ENCODE results near the gene CRIP3. TPM values are rescaled to one million over a fixed set of nuclear protein-coding genes. Genes with fewer than 3 reads are reported as not detected.

CRIP3 gene
- total and polyA plus RNA-seq, 9 donors, result 0.80 to 2.6 (median 1.7) TPM

GRCh38 chr6:43302126-43302525, 6.5 kb downstream of the CRIP3 start:
- H3K9me3 ChIP-seq, result no peaks in the 10 kb centered on the region
- H3K36me3 ChIP-seq, result no peaks in the 10 kb centered on the region
- TF ChIP-seq CTCF (IDR thresholded peaks at IDR 0.05) (no peak), POLR2A (IDR thresholded peaks at IDR 0.05) (no peak), EP300 (IDR thresholded peaks at IDR 0.05) (no peak)
- no peak overlapping the region for H3K4me3 ChIP-seq
- no peaks in the 10 kb centered on the region for H3K27me3 ChIP-seq
- no peak overlapping the region for H3K27ac ChIP-seq
- DNase-seq, result no peak
- intact Hi-C loops (cut with DNase I), result no loop called here
- 67 to 73% (median 72%) methylated on average over 19 of the region's 19 CpGs for WGBS, 3 donors
- H3K4me1 ChIP-seq (ENCODE audit: insufficient read depth), result no peaks in the 10 kb centered on the region

DNA sequence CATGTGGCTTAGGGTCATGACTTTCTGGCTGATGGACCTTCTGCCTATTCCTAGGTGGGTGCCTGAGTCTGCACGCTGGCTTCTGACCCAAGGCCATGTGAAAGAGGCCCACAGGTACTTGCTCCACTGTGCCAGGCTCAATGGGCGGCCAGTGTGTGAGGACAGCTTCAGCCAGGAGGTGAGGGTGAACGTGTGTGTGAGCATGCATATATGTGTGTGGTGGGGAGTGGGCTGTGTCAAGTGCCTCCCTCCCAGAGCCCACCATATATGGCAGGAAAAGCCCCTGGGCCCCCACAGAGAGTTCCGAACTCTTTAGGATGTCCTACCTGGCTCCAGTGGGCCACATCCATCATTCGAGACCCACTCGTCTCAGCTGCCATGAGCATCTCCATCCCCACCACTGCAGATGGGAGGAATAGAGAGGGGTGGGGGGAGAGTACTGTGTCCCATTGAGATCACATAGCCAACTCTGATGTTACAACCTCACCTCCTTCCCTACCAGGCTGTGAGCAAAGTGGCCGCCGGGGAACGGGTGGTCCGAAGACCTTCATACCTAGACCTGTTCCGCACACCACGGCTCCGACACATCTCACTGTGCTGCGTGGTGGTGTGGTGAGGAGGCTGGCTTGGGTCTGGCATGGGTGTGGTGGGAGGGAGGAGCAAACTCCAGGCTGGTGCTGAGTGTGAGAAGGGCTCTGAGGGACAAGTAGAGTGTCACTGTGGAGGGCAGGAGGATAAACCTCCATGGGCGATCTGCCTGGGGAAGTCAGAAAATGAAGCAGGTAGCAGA, 7.3 kb downstream of the CRIP3 start:
- WGBS, 3 donors, result 83 to 89% (median 83%) methylated on average over 15 of the region's 15 CpGs

GRCh38 chr6:43299338-43300293, 9.0 kb downstream of the CRIP3 start:
- H3K4me3 ChIP-seq, result no peak overlapping the region
- TF ChIP-seq EP300 (IDR thresholded peaks at IDR 0.05) (no peak), POLR2A (IDR thresholded peaks at IDR 0.05) (no peak), CTCF (IDR thresholded peaks at IDR 0.05) (no peak)
- WGBS, 3 donors, result 61 to 79% (median 65%) methylated on average over 18 of the region's 18 CpGs
- no peaks in the 10 kb centered on the region for H3K27me3 ChIP-seq
- H3K27ac ChIP-seq, result no peak overlapping the region
- no peaks in the 10 kb centered on the region for H3K9me3 ChIP-seq
- H3K4me1 ChIP-seq (ENCODE audit: insufficient read depth), result no peaks in the 10 kb centered on the region
- H3K36me3 ChIP-seq, result no peaks in the 10 kb centered on the region
- intact Hi-C loops (cut with DNase I), result no loop called here
- DNase-seq, result no peak

More for the DNA sequence above, 7.3 kb downstream of the CRIP3 start:
- no peaks in the 10 kb centered on the region for H3K27me3 ChIP-seq
- intact Hi-C loops (cut with DNase I), result no loop called here
- no peaks in the 10 kb centered on the region for H3K4me1 ChIP-seq (ENCODE audit: insufficient read depth)
- no peak overlapping the region for H3K27ac ChIP-seq
- no peaks in the 10 kb centered on the region for H3K36me3 ChIP-seq
- no peak overlapping the region for H3K4me3 ChIP-seq
- H3K9me3 ChIP-seq, result no peaks in the 10 kb centered on the region
- DNase-seq, result no peak
- no peak for TF ChIP-seq POLR2A (IDR thresholded peaks at IDR 0.05)
- TF ChIP-seq CTCF (IDR thresholded peaks at IDR 0.05), result no peak
- TF ChIP-seq EP300 (IDR thresholded peaks at IDR 0.05), result no peak

DNA sequence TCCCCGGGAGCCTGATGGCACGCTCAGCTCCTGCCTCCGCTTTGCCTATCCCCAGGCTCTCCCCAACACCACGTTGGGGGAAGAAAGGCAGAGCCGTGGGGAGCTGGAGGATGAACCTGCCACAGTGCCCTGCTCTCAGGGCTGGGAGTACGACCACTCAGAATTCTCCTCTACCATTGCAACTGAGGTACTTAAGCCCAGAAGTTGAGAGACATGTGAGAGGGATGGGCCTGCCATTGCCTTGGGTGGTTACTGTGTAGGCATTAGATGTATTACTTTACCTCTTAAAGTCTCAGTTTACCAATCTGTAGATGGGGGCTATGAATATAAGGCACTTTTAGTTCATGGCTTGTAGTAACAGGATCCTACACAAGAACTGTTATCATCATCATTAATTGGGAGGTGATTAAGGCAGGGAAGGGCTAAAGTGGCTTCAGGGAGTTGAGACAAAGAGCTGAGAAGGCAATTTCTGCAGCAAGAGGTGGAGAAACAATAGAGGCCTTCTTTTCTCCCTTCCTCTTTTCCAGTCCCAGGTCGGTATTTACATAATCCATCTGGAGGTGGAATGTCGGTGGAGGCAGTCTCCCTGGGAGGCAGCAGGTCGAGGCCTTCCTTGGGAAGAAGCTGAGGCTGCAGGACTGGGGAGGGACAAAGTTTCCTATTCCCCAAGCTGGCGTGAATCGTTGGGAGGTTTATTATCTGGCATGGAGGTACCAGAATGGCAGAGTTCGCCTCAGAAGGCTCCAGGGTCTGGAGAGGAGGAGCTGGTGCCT, 9.9 kb downstream of the CRIP3 start:
- intact Hi-C loops (cut with DNase I), result no loop called here
- H3K36me3 ChIP-seq, result no peaks in the 10 kb centered on the region
- H3K4me3 ChIP-seq, result no peak overlapping the region
- no peaks in the 10 kb centered on the region for H3K9me3 ChIP-seq
- 57 to 62% (median 61%) methylated on average over 12 of the region's 12 CpGs for WGBS, 3 donors
- no peak for DNase-seq
- TF ChIP-seq EP300 (IDR thresholded peaks at IDR 0.05) (no peak), POLR2A (IDR thresholded peaks at IDR 0.05) (no peak), CTCF (IDR thresholded peaks at IDR 0.05) (no peak)
- no peaks in the 10 kb centered on the region for H3K4me1 ChIP-seq (ENCODE audit: insufficient read depth)
- H3K27ac ChIP-seq, result no peak overlapping the region
- no peaks in the 10 kb centered on the region for H3K27me3 ChIP-seq
